Right lobe of liver (tissue), 6 donors: Measurements from ENCODE around the gene KCNIP1. TPM values are rescaled to one million over a fixed set of nuclear protein-coding genes. Genes with fewer than 3 reads are reported as not detected.
A peak's percentile ranks its signal among the peaks of the same experiment; 100 is the strongest.

ENCODE experiments used
- ATAC-seq, 4 donors: fragments of 200-7000 bp; cut with Tn5 transposase; one replicate each; pipeline ENCODE4 v1.9.1; 2020; ENCODE audit warnings: mild to moderate bottlenecking in 4 of 4, moderate library complexity in 4 of 4
- DNase-seq, 3 donors: peaks; one replicate each; pipeline ENCODE4 v3.0.0-alpha.2; 2020
- H3K27ac ChIP-seq, 3 donors: fragments of 200-600 bp; one replicate each; pipeline ENCODE4 v1.8.0; 2022
- H3K27me3 ChIP-seq, 2 donors: fragments of 200-600 bp; one replicate each; pipeline ENCODE4 v1.8.0; 2022
- H3K36me3 ChIP-seq, 4 donors: fragments of 200-600 bp; sonication (generic) in 1 of 4; one replicate each; pipeline versions ENCODE4 v1.5.1 to v1.8.0; 2017 to 2022; ENCODE audit warnings: control low read depth in 1 of 4
- H3K4me1 ChIP-seq, 4 donors: fragments of 200-600 bp; sonication (generic) in 1 of 4; one replicate each; pipeline versions ENCODE4 v1.5.1 to v1.8.0; 2017 to 2022; ENCODE audit warnings: control low read depth in 1 of 4
- H3K4me3 ChIP-seq, 3 donors: fragments of 200-600 bp; one replicate each; pipeline ENCODE4 v1.8.0; 2022
- H3K9me3 ChIP-seq, 4 donors: fragments of 200-600 bp; sonication (generic) in 1 of 4; one replicate each; pipeline versions ENCODE4 v1.5.1 to v1.8.0; 2017 to 2022; ENCODE audit warnings: control low read depth in 1 of 4
- CTCF ChIP-seq, 4 donors: fragments of 200-600 bp in 3 of 4; fragments of 450-650 bp in 1 of 4; IDR thresholded peaks; one replicate each; pipeline versions ENCODE4 v1.5.1 to v1.8.0; 2016 to 2022; ENCODE audit warnings: antibody characterized with exemption in 4 of 4, mild to moderate bottlenecking in 2 of 4
- POLR2A ChIP-seq: fragments of 450-650 bp; IDR thresholded peaks from one replicate; pipeline ENCODE4 v1.6.1; 2017; ENCODE audit warnings: antibody characterized with exemption, mild to moderate bottlenecking
- WGBS: methylation state at CpG from one replicate; pipeline ENCODE4 v1.1.6; 2018; ENCODE audit warnings: low coverage, low lambda C conversion rate; ENCODE audit not compliant: insufficient coverage; ENCODE audit errors: missing lambda C conversion rate; 5-methylcytosine and 5-hydroxymethylcytosine counted together
- intact Hi-C, 2 donors: fragments of 100-400 bp; cut with DNase I; formaldehyde crosslinking; loops; one replicate each; pipeline versions ENCODE4 v1.11.2 to v1.14.1; 2022
- total RNA-seq, 6 experiments: library from RNA; depleted of rRNA in 2 of 6; stranded (reverse); fragments of >200 nt in 2 of 6; fragmentation: NEBNext Ultra II Directional in 3 of 6; extraction: Animal tissue kit (Norgen Biotek cat#: 25700) in 3 of 6; gene quantifications; one replicate each; pipeline versions ENCODE4 v1.1.0 to v1.2.4, GENCODE V29; 2016 to 2023
- donor health status: DM: no; HTN: yes; CAD: no.
- donor health status: DM: no; HTN: no; CAD: no.
- donor health status: DM: no; HTN: no; CAD: no.
- donor health status: DM: no; HTN: yes; CAD: no.
- donor health status: DM: no; HTN: yes; CAD: no.

The KCNIP1 gene
- total RNA-seq, 6 experiments from 2014 or later: 0.56 TPM; not detected in 5

GRCh38 chr5:170622933-170623332, 119.1 kb downstream of the KCNIP1 start:
- ATAC-seq (no peak), DNase-seq (no peak)
- H3K4me1 ChIP-seq: no peaks in the 10 kb centered on the region
- intact Hi-C loops: no loop called here
- no peak overlapping the region for H3K27ac ChIP-seq
- TF ChIP-seq CTCF (IDR thresholded peaks at IDR 0.05) (no peak), POLR2A (no peak)
- no peaks in the 10 kb centered on the region for H3K36me3 ChIP-seq
- WGBS: 58% methylated on average over 6 of the region's 16 CpGs
- no peak overlapping the region for H3K4me3 ChIP-seq
- H3K9me3 ChIP-seq: no peaks in the 10 kb centered on the region
- no peaks in the 10 kb centered on the region for H3K27me3 ChIP-seq

- no peaks in the 10 kb centered on the region for H3K36me3 ChIP-seq
- H3K4me1 ChIP-seq: no peaks in the 10 kb centered on the region
- intact Hi-C loops: no loop called here
- 28% methylated on average over 16 of the region's 16 CpGs for WGBS
- DNase-seq (peak in 1 of 3 donors; percentile 43), ATAC-seq (peak in 3 of 4 donors; percentile 47 to 68 (median 48))
- H3K4me3 ChIP-seq: no peak overlapping the region
- H3K27ac ChIP-seq: no peak overlapping the region
- H3K27me3 ChIP-seq: no peaks in the 10 kb centered on the region
- TF ChIP-seq CTCF (IDR thresholded peaks at IDR 0.05) (peak; percentile 40 to 51 (median 48)), POLR2A (no peak)
- no peaks in the 10 kb centered on the region for H3K9me3 ChIP-seq
Measured at GRCh38 chr5:170623576-170624181, 119.9 kb downstream of the KCNIP1 start.

GRCh38 chr5:170625221-170626165, 121.7 kb downstream of the KCNIP1 start:
- H3K4me1 ChIP-seq: no peaks in the 10 kb centered on the region
- no peak overlapping the region for H3K4me3 ChIP-seq
- 49% methylated on average over 9 of the region's 18 CpGs for WGBS
- DNase-seq (no peak), ATAC-seq (no peak)
- no peaks in the 10 kb centered on the region for H3K9me3 ChIP-seq
- no peak for TF ChIP-seq POLR2A
- TF ChIP-seq CTCF (IDR thresholded peaks at IDR 0.05): no peak
- H3K27ac ChIP-seq: no peak overlapping the region
- no peaks in the 10 kb centered on the region for H3K36me3 ChIP-seq
- intact Hi-C loops: loop anchor here in 1 of 2 donors (5.0 kb wide), 1 partner anchor 188 kb away; no protein-coding TSS in a partner anchor
- H3K27me3 ChIP-seq: no peaks in the 10 kb centered on the region

GRCh38 chr5:170626507-170627150, 122.8 kb downstream of the KCNIP1 start:
- intact Hi-C loops: loop anchor here in 1 of 2 donors (5.0 kb wide), 1 partner anchor 189 kb away; no protein-coding TSS in a partner anchor
- WGBS: 80% methylated on average over 3 of the region's 13 CpGs

More at GRCh38 chr5:170626507-170627150, 122.8 kb downstream of the KCNIP1 start:
- Histone ChIP-seq H3K4me3 (no peak overlapping the region), H3K9me3 (no peaks in the 10 kb centered on the region), H3K27ac (no peak overlapping the region), H3K36me3 (no peaks in the 10 kb centered on the region), H3K4me1 (no peaks in the 10 kb centered on the region), H3K27me3 (no peaks in the 10 kb centered on the region)
- DNase-seq (no peak), ATAC-seq (no peak)
- TF ChIP-seq POLR2A (no peak), CTCF (IDR thresholded peaks at IDR 0.05) (no peak)
